Central memory CD4-positive, alpha-beta T cell (primary cell): ENCODE results near the gene CLDN9.
"Not testable (repeated sequence)": the region's sequence is repeated elsewhere in the genome, so short reads cannot be mapped to it uniquely, and the experiment has no call there.

Experiments used
- DNase-seq: peaks from one replicate; pipeline ENCODE4 v3.0.0; 2022

Gene CLDN9

DNA sequence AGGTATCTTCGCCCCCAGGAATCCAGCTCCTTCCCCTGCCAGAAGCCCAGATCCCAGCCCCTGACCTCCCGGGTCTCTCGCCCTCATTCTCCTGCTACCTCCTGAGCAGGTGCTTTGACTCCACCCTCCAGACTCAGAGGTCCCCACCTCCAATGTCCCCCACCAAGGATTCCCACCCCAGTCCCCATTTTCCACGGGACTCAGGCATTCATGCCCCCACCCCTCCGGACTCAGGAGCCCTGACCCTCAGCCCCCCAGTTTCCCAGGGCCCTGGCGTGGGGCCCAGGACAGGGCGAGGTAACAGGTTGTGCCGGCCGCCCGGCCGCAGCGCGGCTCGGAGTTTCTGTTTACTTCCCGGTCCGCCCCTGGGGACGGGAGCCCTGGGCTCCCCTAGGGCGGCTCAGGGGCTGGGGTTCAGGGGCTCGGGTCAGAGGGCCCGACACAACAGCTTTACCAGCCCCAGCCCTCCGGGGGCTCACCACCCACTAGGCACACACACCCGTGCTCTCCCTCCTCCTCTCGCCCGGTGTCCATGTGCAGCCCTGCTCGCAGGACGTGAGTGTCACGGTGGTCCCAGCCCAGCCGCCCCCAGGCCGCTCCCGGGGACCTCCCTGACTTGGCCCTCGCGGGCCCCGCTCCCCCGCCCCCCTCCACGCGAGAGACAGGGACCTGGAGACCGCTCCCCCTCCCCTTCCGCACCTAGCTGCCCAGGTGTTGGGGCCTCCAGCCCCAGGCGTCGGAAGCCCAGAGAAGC, 23.4 kb downstream of the CLDN9 start:
- no peak for DNase-seq

DNA sequence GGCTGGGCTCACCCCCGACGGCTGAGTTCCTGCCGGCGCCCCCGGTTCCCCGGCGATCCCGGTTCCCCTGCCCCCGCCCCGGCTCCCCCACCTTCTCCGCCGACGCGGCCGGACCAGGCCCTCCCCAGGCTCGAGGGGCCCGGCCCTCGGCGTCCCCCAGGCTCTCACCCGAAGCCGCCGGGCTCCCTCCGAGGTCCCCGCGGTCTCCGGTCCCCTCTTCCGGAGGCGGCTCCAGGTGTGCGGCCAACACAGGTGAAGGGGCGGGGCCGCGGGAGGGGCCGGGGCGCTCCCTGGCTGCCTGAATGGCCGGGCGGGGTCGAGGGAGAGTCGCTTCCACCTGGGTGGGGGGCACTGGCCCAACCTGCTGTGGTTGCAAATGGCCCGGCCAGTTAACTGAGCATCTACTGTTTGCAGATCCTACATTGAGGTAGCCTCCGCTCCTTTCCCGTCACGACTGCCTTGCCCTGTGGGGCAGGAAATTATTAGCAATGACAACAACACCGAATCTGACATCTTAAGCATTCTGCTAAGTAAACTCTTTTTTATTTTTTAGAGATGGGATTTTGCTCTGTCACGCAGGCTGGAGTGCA, 24.1 kb downstream of the CLDN9 start, which contains the start of gene BICDL2:
BICDL2 (minus strand) TSS at position 219 of the 590 bp plus-strand sequence. CDS start 1,448 bp downstream, outside the sequence.
- no peak for DNase-seq

DNA sequence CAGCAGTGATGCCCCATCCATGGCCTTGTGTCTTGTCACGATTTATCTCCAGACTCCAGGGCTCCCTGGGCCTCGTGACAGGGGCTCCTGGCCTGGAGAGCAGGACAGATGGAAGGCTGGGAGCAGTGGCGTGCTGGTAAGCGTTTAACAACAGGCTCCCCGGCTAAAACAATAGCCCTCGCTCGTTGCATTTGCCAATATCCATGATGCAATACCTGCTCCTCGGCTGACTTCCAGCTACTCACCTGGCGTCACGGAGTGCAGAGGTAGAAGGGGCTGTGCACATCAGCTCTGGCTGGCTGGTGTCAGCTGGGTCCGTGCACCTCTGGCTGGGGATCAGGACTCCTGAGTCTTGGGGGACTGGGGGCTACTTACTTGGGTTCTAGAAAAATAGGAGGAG, 25.5 kb downstream of the CLDN9 start:
- DNase-seq: no peak

- DNase-seq: no peak
Measured at GRCh38 chr16:3038896-3039295, 26.2 kb downstream of the CLDN9 start.

- no peak for DNase-seq
Measured at GRCh38 chr16:3042376-3042775, 29.7 kb downstream of the CLDN9 start.

DNA sequence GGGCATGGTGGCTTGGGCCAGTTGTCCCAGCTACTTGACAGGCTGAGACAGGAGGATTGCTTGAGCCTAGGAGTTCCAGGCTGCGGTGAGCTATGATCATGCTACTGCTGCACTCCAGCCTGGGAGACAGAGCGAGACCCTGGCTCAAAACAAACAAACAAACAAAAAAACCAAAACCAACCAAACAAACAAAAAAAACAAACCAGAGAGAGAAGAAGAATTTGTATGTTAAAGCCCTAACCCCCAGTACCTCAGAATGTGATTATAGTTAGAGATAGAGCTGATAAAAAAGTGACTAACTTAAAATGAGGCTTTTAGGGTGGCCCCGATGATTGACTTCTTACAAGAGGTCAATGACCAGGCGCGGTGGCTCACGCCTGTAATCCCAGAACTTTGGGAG, 32.0 kb downstream of the CLDN9 start:
- no peak for DNase-seq

DNA sequence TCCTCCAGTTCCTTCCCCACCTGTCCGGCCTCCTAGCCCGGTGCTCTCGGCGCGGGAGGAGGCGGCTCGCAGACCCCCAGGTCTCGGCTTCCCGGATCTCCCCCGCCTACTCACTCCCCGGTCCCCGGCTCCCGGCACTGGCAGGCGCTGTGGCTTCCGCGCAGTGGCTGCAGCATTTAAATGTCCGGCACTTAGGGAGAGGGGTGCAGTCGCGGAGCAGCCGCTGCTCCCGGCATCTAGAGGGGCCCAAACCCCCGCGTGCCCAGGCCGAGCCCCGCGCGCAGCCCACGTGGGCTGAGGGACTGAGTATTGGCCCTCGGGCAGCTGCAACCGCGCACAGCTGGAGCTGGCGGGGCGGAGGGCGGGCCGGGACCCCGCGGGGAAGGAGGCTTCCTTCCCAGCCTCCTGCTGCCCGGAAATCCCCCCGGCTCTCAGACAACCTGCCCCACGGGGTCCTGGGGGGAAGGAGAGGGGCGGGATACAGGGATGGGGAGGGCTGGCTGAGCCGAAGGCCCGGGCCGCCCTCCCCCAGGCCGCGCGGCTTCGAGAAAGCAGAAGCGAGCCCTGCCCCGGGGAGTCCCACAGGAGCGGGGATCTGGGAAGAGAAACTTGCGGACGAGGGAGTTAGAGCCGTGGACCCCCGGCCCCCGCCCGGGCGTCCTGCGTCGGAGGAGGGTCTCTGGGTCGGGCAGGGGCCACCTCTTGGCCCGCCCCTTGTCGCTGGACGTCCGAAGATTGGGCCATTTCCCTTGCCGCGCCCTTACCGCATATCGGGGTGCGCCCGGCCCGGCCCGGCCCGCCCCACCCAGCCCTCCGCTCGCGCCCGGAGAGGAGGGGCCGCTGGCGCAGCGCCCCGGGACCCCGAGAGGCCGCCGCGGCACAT, 33.3 kb downstream of the CLDN9 start, which contains the start of gene MMP25:
MMP25 (plus strand) TSS at position 804 of the 883 bp plus-strand sequence. CDS start 357 bp downstream, outside the sequence.
- DNase-seq: no peak

DNA sequence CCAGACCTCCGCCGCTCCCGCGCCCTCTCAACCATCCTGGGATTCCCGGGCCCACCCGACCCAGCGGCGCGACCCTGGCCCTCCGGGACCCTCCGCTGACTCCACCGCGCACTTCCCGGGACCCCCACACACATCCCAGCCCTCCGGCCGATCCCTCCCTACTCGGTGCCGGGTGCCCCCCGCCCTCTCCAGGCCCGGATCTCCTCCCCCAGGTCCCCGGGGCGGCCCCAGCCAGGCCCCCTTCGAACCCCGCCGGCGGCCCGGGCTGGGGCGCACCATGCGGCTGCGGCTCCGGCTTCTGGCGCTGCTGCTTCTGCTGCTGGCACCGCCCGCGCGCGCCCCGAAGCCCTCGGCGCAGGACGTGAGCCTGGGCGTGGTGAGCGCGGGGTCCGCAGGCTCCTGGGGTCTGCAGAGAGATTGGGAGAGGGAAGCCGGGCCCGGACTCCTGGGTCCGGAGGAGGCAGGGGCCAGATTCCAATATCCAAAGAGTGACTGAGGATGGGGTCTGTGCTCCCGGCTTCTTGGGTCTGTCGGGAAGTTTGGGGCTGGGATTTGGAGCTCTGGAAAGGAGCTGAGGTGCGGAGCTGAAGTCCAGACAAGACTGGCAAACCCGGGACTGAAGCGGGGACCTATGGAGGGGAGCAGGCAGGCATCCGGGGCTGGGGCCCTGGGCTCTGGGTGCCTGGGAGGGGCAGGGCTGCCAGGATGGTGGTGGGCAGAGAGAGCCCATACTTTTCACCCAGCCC, 34.1 kb downstream of the CLDN9 start:
- no peak for DNase-seq

DNA sequence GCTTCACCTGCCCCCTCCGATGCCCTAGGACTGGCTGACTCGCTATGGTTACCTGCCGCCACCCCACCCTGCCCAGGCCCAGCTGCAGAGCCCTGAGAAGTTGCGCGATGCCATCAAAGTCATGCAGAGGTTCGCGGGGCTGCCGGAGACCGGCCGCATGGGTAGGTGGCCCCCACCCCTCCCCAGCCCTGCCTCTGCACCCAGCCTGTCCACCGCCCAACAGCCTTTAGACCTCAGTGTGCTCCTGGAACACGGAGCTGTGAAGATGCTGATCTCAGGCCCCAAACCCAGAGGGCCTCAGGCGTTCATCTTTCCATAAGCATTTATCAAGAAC, 34.6 kb downstream of the CLDN9 start:
- DNase-seq: no peak

DNA sequence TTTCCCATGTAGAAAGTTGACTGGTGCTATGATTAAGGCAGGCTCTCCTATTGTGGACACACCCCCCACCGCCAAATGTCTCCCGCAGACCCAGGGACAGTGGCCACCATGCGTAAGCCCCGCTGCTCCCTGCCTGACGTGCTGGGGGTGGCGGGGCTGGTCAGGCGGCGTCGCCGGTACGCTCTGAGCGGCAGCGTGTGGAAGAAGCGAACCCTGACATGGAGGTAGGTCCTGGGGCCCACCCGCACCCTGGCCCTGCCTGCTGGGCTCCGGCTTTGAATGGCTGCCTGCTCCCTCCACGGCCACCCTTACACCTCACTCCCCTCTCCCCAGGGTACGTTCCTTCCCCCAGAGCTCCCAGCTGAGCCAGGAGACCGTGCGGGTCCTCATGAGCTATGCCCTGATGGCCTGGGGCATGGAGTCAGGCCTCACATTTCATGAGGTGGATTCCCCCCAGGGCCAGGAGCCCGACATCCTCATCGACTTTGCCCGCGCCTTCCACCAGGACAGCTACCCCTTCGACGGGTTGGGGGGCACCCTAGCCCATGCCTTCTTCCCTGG, 37.3 kb downstream of the CLDN9 start:
- DNase-seq: no peak

DNA sequence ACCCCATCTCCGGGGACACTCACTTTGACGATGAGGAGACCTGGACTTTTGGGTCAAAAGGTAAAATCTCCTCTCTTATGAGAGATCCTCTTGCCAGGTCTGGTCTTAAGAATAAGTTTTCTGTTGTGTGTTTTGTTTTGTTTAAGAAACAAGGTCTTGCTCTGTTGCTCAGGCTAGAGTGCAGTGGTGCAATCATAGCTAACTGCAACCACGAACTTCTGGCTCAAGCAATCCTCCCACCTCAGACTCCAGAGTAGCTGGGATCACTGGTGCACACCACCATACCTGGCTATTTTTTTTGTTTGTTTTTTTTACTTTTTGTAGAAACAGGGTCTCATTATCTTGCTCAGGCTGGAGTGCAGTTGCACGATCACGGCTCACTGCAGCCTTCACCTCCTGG, 37.8 kb downstream of the CLDN9 start:
- DNase-seq: no peak

DNA sequence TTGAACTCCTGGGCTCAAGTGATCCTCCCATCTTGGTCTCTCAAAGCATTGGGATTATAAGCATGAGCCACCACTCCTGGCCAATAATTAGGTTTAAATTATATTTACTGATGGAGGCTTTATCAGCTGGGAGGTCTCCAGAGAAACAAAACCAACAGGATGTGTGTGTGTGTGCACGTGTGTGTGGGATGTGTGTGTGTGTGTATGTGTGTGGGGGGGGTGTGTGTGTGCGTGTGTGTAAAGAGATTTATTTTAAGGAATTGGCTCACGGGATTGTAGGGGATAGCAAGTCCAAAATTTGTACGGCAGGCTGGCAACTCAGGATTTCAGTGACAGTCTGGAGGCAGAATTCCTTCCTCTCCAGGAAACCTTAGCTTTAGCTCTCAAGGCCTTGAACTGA, 38.3 kb downstream of the CLDN9 start:
- no peak for DNase-seq

DNA sequence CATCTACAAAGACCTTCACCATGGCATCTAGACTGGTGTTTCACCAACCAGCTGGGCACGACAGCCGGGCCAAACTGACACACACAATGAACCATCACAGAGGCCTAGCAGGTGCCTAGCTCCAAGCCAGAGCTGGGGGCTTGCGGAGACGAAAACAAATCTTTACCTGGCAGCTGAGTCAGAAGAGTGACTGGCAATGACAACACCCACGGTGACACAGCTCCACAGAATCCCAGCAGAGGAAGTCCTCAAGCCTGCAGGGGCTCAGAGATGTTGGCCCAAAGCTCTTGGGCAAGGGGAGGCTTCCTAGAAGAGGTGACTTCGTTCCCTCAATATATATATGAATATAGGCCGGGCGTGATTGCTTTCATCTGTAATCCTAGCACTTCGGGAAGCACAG, 38.8 kb downstream of the CLDN9 start:
- DNase-seq: no peak

GRCh38 chr16:3052571-3053329, 40.0 kb downstream of the CLDN9 start:
- not testable (repeated sequence) for DNase-seq

GRCh38 chr16:3053330-3053710, 40.6 kb downstream of the CLDN9 start:
- not testable (repeated sequence) for DNase-seq

- DNase-seq: no peak
Measured at GRCh38 chr16:3054965-3055733, 42.4 kb downstream of the CLDN9 start.

DNA sequence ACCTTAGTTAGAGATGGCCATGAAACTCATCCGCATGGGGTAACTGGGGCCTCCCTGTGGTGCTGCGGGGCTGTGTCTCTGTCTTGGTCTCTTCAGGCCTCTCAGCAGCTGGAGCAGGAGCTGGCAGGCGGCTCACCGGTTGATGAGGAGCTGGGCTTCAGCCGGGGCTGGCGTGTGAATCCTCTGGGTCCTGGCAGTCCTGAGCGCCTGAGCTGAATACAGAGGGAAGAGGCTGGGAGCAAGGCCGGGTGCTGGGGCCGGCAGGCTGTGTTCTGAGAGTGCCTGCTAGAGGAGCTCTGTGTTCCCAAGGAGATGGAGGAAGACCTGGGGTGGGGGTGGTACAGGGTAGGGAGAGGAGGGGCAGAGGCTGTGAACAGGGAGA, 43.0 kb downstream of the CLDN9 start:
- not testable (repeated sequence) for DNase-seq

- no peak for DNase-seq
Measured at GRCh38 chr16:3056336-3057180, 43.8 kb downstream of the CLDN9 start.

DNA sequence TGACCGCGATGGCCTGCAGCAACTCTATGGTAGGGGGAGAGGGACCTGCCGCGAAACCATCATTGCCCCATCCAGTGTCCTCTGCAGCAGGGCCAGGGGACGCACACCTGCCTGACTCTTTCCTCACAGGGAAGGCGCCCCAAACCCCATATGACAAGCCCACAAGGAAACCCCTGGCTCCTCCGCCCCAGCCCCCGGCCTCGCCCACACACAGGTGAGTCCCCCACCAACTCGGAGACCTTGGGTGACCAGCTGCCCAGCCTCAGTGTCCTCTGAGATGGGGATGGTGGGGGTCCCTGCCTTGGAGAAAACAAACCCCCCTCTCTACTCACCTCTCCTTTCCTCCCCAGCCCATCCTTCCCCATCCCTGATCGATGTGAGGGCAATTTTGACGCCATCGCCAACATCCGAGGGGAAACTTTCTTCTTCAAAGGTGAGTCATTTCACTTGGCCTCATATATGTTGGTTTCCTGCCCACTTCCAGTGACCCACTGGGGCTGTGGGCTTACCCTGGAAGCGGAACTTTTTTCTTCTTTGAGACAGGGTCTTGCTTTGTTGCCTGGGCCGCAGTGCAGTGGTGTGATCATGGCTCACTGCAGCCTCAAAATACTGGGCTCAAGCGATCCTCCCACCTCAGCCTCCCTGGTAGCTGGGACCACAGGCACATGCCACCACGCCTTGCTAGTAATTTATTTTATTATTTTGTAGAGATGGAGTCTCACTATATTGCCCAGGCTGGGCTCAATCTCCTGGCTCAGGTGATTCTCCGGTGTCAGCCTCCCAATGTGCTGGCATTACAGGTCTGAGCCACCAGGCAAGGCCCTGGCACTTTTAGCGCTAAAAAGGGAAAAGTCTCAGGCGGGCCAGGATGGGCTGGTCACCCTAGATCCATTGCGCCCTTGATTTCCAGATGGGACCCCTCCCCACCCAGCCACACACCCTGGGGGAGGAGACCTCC, 44.7 kb downstream of the CLDN9 start:
- no peak for DNase-seq
